Endothelial cell (in vitro differentiated cells): ENCODE results near the gene SLC6A11. TPM values are rescaled to one million over a fixed set of nuclear protein-coding genes. Genes with fewer than 3 reads are reported as not detected.

Experiments
- DNase-seq: peaks from one replicate; pipeline ENCODE4 v3.0.0; 2021; ENCODE audit warnings: low spot score
- H3K27ac Mint-ChIP-seq: one replicate; pipeline ENCODE4 v1.8.0; 2021; ENCODE audit warnings: mixed read lengths, inconsistent platforms; ENCODE audit not compliant: unreplicated experiment
- H3K27me3 Mint-ChIP-seq: one replicate; pipeline ENCODE4 v1.8.0; 2021; ENCODE audit warnings: mild to moderate bottlenecking, moderate library complexity, mixed read lengths, inconsistent platforms; ENCODE audit not compliant: unreplicated experiment
- H3K36me3 Mint-ChIP-seq: one replicate; pipeline ENCODE4 v1.8.0; 2021; ENCODE audit warnings: mild to moderate bottlenecking, low read depth, mixed read lengths, inconsistent platforms; ENCODE audit not compliant: unreplicated experiment
- H3K4me1 Mint-ChIP-seq: one replicate; pipeline ENCODE4 v1.8.0; 2021; ENCODE audit warnings: mild to moderate bottlenecking, mixed read lengths, inconsistent platforms; ENCODE audit not compliant: unreplicated experiment
- H3K4me3 Mint-ChIP-seq: one replicate; pipeline ENCODE4 v1.8.0; 2021; ENCODE audit warnings: mild to moderate bottlenecking, mixed read lengths, inconsistent platforms; ENCODE audit not compliant: unreplicated experiment
- H3K9me3 Mint-ChIP-seq: one replicate; pipeline ENCODE4 v1.8.0; 2021; ENCODE audit warnings: mixed read lengths, inconsistent platforms; ENCODE audit not compliant: unreplicated experiment
- CTCF ChIP-seq: fragments of 200-600 bp; sonication (generic); IDR thresholded peaks from one replicate; pipeline ENCODE4 v1.5.0; 2021; ENCODE audit warnings: antibody characterized with exemption; ENCODE audit not compliant: unreplicated experiment
- total RNA-seq: library from RNA; stranded (reverse); fragmentation: NEBNext Ultra II Directional; extraction: Animal tissue kit (Norgen Biotek cat#: 25700); gene quantifications from one replicate; pipeline ENCODE4 v1.2.1, GENCODE V29; 2021; ENCODE audit not compliant: unreplicated experiment

SLC6A11 gene
- total RNA-seq, 1 donor from 2014 or later, result 0.15 TPM

- peak overlapping the region; percentile 16 for H3K27ac Mint-ChIP-seq
- no peak for DNase-seq
- no peaks in the 10 kb centered on the region for H3K9me3 Mint-ChIP-seq
- H3K4me3 Mint-ChIP-seq, result no peak overlapping the region
- no peaks in the 10 kb centered on the region for H3K36me3 Mint-ChIP-seq
- peaks cover 6% of the 10 kb centered on the region for H3K4me1 Mint-ChIP-seq
- H3K27me3 Mint-ChIP-seq, result peaks cover 7% of the 10 kb centered on the region
- no peak for TF ChIP-seq CTCF
Measured at GRCh38 chr3:10873415-10873814, 57.4 kb downstream of the SLC6A11 start.

GRCh38 chr3:10875914-10876313, 59.9 kb downstream of the SLC6A11 start:
- no peaks in the 10 kb centered on the region for H3K9me3 Mint-ChIP-seq
- H3K27ac Mint-ChIP-seq, result no peak overlapping the region
- H3K27me3 Mint-ChIP-seq, result peaks cover 3% of the 10 kb centered on the region
- H3K4me3 Mint-ChIP-seq, result no peak overlapping the region
- H3K36me3 Mint-ChIP-seq, result no peaks in the 10 kb centered on the region
- TF ChIP-seq CTCF, result no peak
- peaks cover 14% of the 10 kb centered on the region for H3K4me1 Mint-ChIP-seq
- DNase-seq, result no peak

GRCh38 chr3:10876661-10877060, 60.6 kb downstream of the SLC6A11 start:
- no peak for TF ChIP-seq CTCF
- peaks cover 14% of the 10 kb centered on the region for H3K4me1 Mint-ChIP-seq
- H3K27ac Mint-ChIP-seq, result no peak overlapping the region
- H3K27me3 Mint-ChIP-seq, result peaks cover 3% of the 10 kb centered on the region
- no peaks in the 10 kb centered on the region for H3K36me3 Mint-ChIP-seq
- no peaks in the 10 kb centered on the region for H3K9me3 Mint-ChIP-seq
- no peak for DNase-seq
- H3K4me3 Mint-ChIP-seq, result no peak overlapping the region

GRCh38 chr3:10882851-10883250, 66.8 kb downstream of the SLC6A11 start:
- H3K9me3 Mint-ChIP-seq, result no peaks in the 10 kb centered on the region
- peaks cover 26% of the 10 kb centered on the region for H3K4me1 Mint-ChIP-seq
- H3K36me3 Mint-ChIP-seq, result no peaks in the 10 kb centered on the region
- H3K4me3 Mint-ChIP-seq, result no peak overlapping the region
- no peak for DNase-seq
- no peak overlapping the region for H3K27ac Mint-ChIP-seq
- H3K27me3 Mint-ChIP-seq, result peaks cover 3% of the 10 kb centered on the region
- no peak for TF ChIP-seq CTCF

- Mint-ChIP-seq H3K36me3 (no peaks in the 10 kb centered on the region), H3K4me3 (no peak overlapping the region), H3K9me3 (no peaks in the 10 kb centered on the region), H3K27me3 (peaks cover 3% of the 10 kb centered on the region), H3K27ac (peak overlapping the region; percentile 26), H3K4me1 (peaks cover 26% of the 10 kb centered on the region)
- DNase-seq, result peak; percentile 51
- peak; percentile 51 for TF ChIP-seq CTCF
Measured at GRCh38 chr3:10883478-10884234, 67.6 kb downstream of the SLC6A11 start.
